Hepatic stellate cell (primary cell): ENCODE results near the gene RIPPLY3.
A peak's percentile ranks its signal among the peaks of the same experiment; 100 is the strongest.

Experiments used
- DNase-seq: peaks from one replicate; pipeline ENCODE4 v3.0.0; 2011; ENCODE audit warnings: low spot score

The RIPPLY3 gene, protein sequence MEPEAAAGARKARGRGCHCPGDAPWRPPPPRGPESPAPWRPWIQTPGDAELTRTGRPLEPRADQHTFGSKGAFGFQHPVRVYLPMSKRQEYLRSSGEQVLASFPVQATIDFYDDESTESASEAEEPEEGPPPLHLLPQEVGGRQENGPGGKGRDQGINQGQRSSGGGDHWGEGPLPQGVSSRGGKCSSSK

GRCh38 chr21:37006486-37007291, at the start of gene RIPPLY3:
Gene RIPPLY3 (plus strand): TSS chr21:37006702. CDS start chr21:37006773, 71 bp downstream.
- DNase-seq: peak; percentile 27

DNA sequence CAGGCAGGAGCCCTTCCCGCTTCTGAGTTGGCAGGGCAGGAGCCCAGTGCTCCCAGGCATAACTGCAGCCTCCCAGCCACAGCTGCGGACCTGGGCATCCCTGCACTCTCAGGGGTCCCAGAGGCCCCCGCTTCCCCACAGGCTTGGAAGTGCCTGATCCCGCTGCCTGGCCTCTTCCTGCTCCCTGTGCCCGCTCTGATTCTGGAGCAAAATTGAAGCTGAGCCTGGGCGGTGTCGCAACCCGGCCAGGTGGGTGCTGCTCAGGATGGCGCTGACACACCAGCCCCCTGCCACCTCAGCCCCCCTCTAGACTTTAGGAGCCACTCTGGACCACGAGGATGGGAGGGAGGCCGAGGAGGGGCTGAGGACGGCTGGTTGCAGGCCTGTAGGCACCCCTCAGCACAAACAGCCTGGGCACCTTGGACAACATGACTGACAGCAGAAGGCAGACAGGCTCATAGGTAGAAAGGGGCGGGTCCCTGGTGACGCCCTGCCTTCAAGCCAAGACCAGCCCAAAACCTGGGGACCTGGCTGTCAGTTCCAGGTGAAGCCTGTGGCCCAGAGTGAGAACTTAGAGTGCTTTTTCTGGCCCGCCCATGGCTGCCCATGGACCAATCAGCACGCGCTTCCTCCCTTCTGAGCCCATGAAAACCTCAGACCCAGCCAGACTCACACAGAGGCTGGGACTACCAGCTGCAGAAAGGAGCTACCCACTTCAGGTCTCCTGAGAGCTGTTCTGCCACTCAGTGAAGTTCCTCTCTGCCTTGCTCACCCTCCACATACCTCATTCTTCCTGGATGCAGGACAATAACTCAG, 47.3 kb upstream of the RIPPLY3 start:
- no peak for DNase-seq

GRCh38 chr21:36960676-36961284, 45.7 kb upstream of the RIPPLY3 start:
- no peak for DNase-seq

- no peak for DNase-seq
Observed at GRCh38 chr21:36962098-36962780, 44.3 kb upstream of the RIPPLY3 start.

DNA sequence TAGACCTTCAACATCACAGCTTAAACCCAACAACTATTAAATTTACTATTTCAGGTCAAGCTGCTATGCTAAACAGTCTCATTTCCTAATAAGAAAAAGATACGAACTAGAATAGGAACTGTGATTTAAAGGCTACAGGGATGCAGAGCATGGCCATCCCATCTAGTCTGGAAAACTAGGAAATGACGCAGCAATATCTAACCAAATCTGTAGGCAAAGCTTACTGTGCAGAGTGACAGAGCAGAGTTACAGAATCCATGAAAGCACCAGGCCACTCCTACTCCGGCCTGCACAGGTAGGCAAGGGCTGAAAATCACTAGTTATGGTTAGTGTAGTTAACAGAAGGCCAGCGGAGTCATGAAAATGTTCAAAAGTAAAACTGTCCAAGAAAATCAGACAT, 42.1 kb upstream of the RIPPLY3 start:
- no peak for DNase-seq

GRCh38 chr21:36964827-36965719, 41.4 kb upstream of the RIPPLY3 start:
- no peak for DNase-seq

DNA sequence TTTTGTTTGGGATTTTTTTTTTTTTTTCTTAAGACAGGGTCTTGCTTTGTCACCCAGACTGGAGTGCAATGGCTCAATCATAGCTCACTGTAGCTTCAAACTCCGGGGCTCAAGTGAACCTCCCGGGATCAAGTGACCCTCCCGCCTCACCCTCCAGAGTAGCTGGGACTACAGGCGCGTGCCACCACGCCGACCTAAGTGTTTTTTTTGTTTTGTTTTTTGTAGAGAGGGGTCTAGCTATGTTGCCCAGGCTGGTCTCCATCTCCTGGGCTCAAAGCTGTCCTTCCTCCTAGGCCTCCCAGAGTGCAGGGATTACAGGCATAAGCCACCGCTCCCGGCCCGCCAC, 40.8 kb upstream of the RIPPLY3 start:
- no peak for DNase-seq

DNA sequence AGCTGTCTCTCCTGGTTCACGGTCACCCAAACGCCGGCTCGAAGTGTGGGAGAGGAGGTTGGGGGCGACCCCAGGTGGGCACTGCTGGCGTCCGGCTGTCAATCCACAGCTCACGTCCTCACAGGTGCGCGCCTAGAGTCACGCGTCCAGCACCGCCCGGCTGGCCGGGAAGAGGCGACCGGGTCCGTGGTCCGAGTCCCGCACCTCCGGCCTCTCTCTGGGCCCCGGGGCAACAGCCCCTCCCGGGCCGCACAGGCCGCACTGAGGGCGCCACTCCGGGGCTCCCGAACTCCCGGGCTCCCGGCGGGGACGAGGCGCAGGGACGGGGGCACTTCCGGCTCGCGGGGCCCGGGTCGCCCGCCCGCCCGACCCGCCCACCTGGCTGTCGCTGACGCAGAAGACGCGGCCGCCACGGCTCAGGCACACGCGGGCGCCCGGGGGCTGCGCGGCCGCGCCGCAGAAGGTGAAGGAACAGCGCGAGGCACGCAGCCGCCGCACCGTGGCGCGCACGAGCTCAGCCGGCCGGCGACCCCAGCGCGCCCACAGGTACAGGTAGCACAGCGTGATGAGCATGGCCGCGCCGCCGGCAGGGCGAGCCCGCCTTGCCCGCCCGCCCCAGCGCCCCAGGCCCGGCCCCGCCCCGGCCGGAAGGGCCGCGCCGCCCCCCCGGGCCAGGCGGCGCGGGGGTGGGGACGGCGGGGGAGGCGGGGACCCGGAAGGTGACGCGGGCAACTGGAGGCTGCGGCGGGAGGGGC, 40.3 kb upstream of the RIPPLY3 start, which contains the start of gene HLCS:
HLCS (minus strand) TSS at position 604 of the 755 bp plus-strand sequence; CDS start at position 573, 31 bp downstream.
- peak; percentile 80 for DNase-seq

GRCh38 chr21:36966821-36967768, 39.4 kb upstream of the RIPPLY3 start:
- DNase-seq: peak; percentile 12

DNA sequence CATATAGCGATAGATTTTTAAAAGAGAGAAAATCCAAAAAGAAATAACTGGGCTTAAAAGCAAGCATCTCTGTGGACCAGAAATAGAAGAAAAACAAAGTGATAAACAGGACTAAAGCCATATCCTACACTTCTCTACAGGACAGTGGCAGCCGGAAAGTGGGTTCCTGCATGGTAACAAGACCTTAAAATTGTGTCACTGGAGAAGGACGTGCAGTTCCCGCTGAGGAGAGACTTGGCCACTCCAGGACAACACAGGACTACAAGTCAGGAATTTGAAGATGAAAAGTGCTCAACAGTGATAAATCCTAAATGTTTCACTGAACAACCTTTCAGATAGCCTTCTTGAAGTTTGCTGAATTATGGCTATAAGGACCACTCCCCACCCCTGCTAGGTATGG, 38.1 kb upstream of the RIPPLY3 start:
- no peak for DNase-seq

- no peak for DNase-seq
Observed at GRCh38 chr21:36968976-36969375, 37.5 kb upstream of the RIPPLY3 start.

DNA sequence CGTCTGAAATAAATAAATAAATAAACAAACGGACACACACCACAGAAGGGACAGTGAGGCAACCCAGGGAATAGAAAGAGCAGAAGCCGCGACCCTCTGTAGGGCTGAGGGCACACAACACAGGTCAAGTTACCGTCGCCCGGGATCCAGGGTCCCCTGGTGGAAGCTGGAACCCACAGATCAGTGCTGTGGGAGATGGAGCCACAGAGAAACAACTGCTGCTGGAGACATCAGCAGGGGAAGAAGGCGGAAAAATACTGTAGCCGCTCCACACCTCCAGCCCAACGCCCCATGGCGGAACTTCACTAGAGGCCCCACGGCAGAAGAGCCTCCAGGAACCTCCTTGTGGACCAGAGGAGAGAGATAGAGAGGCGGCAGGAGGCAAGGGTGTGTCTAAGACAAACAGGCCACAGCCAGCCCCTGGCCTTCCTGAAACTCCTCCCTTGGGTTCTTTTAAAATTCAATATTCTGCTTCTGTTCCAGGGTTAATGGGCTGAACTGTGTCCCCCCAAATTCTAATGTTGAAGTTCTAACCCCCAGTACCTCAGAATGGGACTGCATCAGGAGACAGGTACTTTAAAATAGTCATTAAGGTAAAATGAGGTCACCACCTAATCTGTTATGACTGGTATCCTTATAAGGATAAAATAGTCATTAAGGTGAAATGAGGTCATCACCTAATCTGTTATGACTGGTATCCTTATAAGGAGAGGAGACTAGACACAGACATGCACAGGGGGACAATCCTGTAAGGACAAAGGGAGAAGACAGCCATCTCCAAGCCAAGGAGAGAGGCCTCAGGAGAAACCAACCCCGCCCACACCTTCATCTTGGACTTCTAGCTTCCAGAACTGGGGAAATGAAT, 32.3 kb upstream of the RIPPLY3 start:
- DNase-seq: no peak

DNA sequence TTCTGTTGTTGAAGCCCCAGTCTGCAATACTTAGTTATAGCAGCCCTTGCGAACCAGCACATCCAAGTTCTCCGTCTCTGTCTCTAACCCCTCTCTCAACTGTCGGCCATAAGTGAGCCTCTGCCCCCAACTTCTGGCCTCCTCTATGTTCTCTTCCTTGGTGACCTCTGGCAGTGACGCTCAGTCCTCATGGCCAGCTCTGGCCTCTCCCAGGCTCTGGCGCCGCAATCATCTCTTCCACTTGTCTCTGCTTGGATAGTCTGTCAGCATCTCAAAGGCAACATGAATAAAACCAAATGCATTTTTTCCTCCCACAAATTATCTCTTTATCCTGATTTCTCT, 31.7 kb upstream of the RIPPLY3 start:
- no peak for DNase-seq

- DNase-seq: no peak
Observed at GRCh38 chr21:36976228-36976861, 30.2 kb upstream of the RIPPLY3 start.

- DNase-seq: peak; percentile 54
Observed at GRCh38 chr21:36976882-36977651, 29.4 kb upstream of the RIPPLY3 start.

GRCh38 chr21:36980280-36981048, 26.0 kb upstream of the RIPPLY3 start:
- peak; percentile 41 for DNase-seq
